Measurements from ENCODE around the gene VPS33B. TPM values are rescaled to one million over a fixed set of nuclear protein-coding genes. Genes with fewer than 3 reads are reported as not detected.

VPS33B gene
- total RNA-seq, 4 donors from 2014 or later: 7.4 to 13.9 (median 12.4) TPM

DNA sequence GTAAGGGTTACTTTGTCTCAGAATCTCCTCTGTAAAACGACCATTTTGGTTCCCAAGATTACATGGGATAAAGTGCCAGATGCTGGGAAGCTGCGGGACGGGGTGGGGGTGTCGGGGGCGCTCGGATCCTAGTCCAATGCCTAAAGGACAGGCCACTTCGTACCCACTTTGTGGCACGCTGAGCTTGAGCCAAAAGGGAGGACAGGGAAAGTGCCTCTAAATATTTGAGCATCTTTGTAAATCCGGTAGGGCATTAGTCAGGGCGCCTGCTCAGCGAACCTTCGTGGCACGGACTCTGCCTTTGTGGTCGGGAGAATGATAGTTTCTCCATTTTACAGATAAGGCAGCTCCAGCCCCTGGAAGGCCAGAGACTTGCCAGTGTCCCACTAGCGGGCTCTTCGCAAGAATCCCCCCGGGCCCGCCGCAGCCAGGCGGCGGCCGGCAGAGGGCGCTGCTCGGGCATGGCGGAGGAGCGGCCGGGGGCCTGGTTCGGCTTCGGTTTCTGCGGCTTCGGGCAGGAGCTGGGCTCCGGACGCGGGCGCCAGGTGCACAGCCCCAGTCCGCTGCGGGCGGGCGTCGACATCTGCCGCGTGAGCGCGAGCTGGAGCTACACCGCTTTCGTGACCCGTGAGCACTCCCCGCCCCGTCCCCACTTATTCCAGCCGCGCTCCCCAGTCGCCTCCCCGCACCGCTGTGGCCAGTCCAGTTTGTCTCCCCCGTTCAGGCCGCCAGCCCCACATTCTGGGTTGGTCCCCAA, 65.9 kb downstream of the VPS33B start:
- Histone ChIP-seq H3K27ac (peak overlapping the region in 1 of 3 donors; percentile 24), H3K27me3 (no peaks in the 10 kb centered on the region), H3K36me3 (peaks cover 5 to 13% of the 10 kb centered on the region in 2 donors), H3K4me3 (replicated peaks in 1 of 3) (peak overlapping the region in 2 of 3 donors; percentile 25 to 68), H3K4me1 (peaks cover 21 to 22% of the 10 kb centered on the region in 2 donors), H3K9me3 (no peaks in the 10 kb centered on the region)
- intact Hi-C loops (cut with DNase I): loop anchor here (5.0 kb wide), 2 partner anchors 96 to 316 kb away; no protein-coding TSS in a partner anchor
- no peak for TF ChIP-seq POLR2A (IDR thresholded peaks at IDR 0.05)
- TF ChIP-seq, protein P1, sequence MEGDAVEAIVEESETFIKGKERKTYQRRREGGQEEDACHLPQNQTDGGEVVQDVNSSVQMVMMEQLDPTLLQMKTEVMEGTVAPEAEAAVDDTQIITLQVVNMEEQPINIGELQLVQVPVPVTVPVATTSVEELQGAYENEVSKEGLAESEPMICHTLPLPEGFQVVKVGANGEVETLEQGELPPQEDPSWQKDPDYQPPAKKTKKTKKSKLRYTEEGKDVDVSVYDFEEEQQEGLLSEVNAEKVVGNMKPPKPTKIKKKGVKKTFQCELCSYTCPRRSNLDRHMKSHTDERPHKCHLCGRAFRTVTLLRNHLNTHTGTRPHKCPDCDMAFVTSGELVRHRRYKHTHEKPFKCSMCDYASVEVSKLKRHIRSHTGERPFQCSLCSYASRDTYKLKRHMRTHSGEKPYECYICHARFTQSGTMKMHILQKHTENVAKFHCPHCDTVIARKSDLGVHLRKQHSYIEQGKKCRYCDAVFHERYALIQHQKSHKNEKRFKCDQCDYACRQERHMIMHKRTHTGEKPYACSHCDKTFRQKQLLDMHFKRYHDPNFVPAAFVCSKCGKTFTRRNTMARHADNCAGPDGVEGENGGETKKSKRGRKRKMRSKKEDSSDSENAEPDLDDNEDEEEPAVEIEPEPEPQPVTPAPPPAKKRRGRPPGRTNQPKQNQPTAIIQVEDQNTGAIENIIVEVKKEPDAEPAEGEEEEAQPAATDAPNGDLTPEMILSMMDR (IDR thresholded peaks at IDR 0.05): peak; percentile 51 to 96 (median 82)
- DNase-seq: peak; percentile 70 to 72
- 9 to 26% methylated on average over 14 of the region's 56 CpGs for WGBS, 2 donors

DNA sequence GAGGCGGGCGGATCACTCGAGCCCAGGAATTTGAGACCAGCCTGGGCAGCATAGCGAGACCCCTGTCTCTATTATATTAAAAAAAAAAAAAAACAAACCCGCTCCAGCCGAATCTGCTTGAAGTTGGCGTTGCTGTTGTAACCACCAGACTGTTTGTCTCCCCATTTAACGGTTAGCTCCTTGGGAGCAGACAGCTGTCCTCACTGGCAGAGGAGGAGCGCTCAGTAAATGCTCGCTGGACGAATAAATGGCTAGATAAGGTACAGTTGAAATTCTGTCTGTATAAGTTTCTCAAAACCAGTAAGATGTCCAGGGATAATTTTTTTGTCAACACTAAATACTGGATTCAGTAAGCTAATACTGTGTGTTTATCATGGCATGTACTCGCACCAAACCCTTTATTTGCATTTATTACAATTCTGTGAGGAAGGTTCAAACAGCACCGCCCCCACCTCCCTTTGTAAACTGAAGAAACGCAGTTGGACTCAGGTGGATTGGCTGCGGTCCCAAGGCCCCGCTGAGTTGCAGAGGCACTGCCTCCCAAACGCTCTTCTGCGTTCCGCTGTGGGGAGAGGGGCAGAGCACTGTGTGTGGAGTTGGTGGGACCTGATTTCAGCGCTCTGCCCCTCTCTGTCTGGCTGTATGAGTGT, 66.6 kb downstream of the VPS33B start:
- Histone ChIP-seq H3K27me3 (no peaks in the 10 kb centered on the region), H3K27ac (no peak overlapping the region), H3K4me3 (replicated peaks in 1 of 3) (no peak overlapping the region), H3K36me3 (peaks cover 10 to 15% of the 10 kb centered on the region in 2 donors), H3K9me3 (no peaks in the 10 kb centered on the region), H3K4me1 (peaks cover 21 to 22% of the 10 kb centered on the region in 2 donors)
- 58 to 74% methylated on average over 15 to 20 of the region's 20 CpGs for WGBS, 2 donors
- no peak for TF ChIP-seq POLR2A (IDR thresholded peaks at IDR 0.05)
- TF ChIP-seq, protein P1 (IDR thresholded peaks at IDR 0.05): no peak
- intact Hi-C loops (cut with DNase I): loop anchor here (2.0 to 5.0 kb wide), 3 partner anchors 39 to 317 kb away; partner anchors contain the start of gene PRC1
- DNase-seq: no peak

DNA sequence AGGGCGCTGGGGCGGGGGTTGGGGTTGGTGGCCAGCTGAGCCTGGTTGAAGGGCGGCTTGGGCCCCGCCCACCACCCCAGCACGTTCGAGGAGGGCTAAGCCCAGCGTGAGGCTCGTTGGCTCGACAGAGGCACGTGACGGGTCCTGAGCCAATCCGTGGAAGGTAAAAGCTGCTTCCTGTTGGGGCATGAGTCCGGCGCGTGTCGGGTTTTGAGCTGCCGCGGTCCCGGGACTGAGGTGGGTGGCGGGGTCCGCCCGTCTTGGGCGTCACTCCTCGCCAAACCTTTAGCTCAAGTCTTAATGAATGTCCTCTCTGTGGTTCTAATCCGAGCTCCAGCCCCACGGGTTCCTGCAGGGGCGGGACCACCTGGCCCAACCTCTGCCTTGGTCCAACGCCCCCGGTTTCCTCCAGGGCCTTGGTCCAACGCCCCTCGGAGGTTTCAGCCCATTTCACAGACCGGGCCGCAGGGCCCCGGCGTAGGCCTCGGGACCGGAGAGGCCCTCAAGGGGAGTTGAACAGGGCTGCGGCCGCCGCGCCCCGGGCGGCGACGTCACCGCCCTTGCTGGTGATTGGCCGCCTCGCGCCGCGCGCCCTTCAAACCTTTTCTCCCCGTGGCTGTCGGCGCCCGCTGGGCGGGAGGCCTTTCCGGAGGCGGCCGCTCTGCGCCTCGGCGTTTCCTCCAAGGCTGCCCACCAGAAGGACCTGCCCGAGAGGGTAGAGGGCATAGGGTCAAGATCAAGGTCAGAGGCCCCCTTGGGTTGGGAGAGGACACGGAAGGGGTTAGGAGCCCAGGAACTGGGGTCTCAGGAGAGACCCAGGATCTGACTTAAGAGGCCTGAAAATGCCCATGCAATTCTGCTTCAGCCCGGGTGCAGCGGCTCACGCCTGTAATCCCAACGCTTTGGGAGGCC, 67.4 kb downstream of the VPS33B start, which contains the start of gene RCCD1:
TSS of gene RCCD1 (plus strand) at position 173 of the 912 bp plus-strand sequence. CDS start 1,851 bp downstream, outside the sequence.
- intact Hi-C loops (cut with DNase I): loop anchor here (2.0 to 5.0 kb wide), 3 partner anchors 40 to 317 kb away; partner anchors contain the start of gene PRC1
- peaks cover 21 to 22% of the 10 kb centered on the region in 2 donors for H3K4me1 ChIP-seq

DNA sequence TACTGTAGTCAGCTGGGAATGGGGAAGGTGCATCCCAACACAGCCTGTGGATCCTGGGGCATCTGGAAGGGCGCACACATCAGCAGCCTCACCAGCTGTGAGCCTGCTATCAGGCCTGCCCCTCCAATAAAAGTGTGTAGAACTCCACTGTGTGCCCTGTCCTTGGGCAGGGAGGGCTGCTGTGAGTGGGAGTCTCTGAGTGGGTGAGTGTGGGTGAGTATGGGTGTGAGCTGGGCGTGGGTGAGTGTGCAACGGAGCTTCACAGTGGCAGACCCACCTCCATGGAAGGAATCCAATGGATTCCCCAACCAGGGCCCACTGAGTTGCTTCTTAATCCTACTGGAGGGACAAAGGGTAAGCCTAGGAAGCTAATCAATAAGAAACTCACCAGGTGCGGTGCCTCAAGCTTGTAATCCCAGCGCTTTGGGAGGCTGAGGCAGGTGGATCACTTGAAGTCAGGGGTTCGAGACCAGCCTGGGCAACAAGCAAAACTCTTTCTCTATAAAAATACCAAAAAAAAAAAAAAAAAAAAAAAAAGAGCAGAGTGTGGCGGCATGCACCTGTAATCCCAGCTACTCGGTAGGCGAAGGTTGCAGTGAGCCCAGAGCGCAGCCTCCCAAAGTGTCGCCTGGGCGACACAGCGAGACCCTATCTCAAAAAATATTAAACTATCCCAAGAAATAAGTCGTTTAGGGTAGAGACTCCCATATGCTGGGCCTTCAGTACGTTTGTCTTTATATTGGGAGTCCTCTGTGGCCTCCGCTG, 68.3 kb downstream of the VPS33B start:
- intact Hi-C loops (cut with DNase I): loop anchor here (2.0 kb wide), 1 partner anchor 41 kb away; the partner anchor contains the start of gene PRC1
- 70 to 78% methylated on average over 15 to 16 of the region's 16 CpGs for WGBS, 2 donors
- H3K4me3 ChIP-seq (replicated peaks in 1 of 3): peak overlapping the region in 1 of 3 donors; percentile 78

More for the DNA sequence above, 67.4 kb downstream of the VPS33B start, which contains the start of gene RCCD1:
- no peaks in the 10 kb centered on the region for H3K9me3 ChIP-seq
- peaks cover 18 to 23% of the 10 kb centered on the region in 2 donors for H3K36me3 ChIP-seq
- H3K27ac ChIP-seq: peak within 1 kb of the TSS; percentile 50 to 69 (median 54)
- TF ChIP-seq POLR2A (IDR thresholded peaks at IDR 0.05): peak in 1 of 2 donors; percentile 51
- TF ChIP-seq, protein P1 (IDR thresholded peaks at IDR 0.05): no peak
- WGBS, 2 donors: 1 to 3% methylated on average over 21 to 38 of the region's 69 CpGs
- DNase-seq: peak; percentile 95 to 96
- H3K27me3 ChIP-seq: no peaks in the 10 kb centered on the region
- peak within 1 kb of the TSS; percentile 36 to 89 (median 78) for H3K4me3 ChIP-seq (replicated peaks in 1 of 3)

More for the DNA sequence above, 68.3 kb downstream of the VPS33B start:
- Histone ChIP-seq H3K4me1 (peaks cover 21 to 22% of the 10 kb centered on the region in 2 donors), H3K9me3 (no peaks in the 10 kb centered on the region), H3K27ac (no peak overlapping the region), H3K36me3 (peaks cover 26 to 31% of the 10 kb centered on the region in 2 donors), H3K27me3 (no peaks in the 10 kb centered on the region)
- no peak for DNase-seq
- TF ChIP-seq, protein P1 (IDR thresholded peaks at IDR 0.05): no peak
- TF ChIP-seq POLR2A (IDR thresholded peaks at IDR 0.05): no peak

Measured in thyroid gland (tissue), 4 donors.